Measurements from ENCODE around the gene FRMPD4.

FRMPD4 gene

GRCh38 chrX:12241026-12241425 is 102.8 kb downstream of the FRMPD4 start:
- Histone ChIP-seq H3K4me3 (ENCODE audit: low read length) (no peak overlapping the region), H3K9ac (ENCODE audit: low read length) (no peak overlapping the region), H3K4me1 (ENCODE audit: control insufficient read depth, insufficient read depth, low read length) (peaks cover 4% of the 10 kb centered on the region), H3K9me3 (ENCODE audit: control insufficient read depth, low read length) (no peaks in the 10 kb centered on the region), H3K36me3 (ENCODE audit: control insufficient read depth, insufficient read depth, low read length, severe bottlenecking) (no peaks in the 10 kb centered on the region), H3K27me3 (replicated peaks; ENCODE audit: control insufficient read depth, insufficient read depth, low read length) (no peaks in the 10 kb centered on the region)
- DNase-seq (ENCODE audit: low read depth): no peak

- Histone ChIP-seq H3K36me3 (ENCODE audit: control insufficient read depth, insufficient read depth, low read length, severe bottlenecking) (no peaks in the 10 kb centered on the region), H3K4me1 (ENCODE audit: control insufficient read depth, insufficient read depth, low read length) (peaks cover 4% of the 10 kb centered on the region), H3K4me3 (ENCODE audit: low read length) (no peak overlapping the region), H3K9ac (ENCODE audit: low read length) (no peak overlapping the region), H3K9me3 (ENCODE audit: control insufficient read depth, low read length) (no peaks in the 10 kb centered on the region), H3K27me3 (replicated peaks; ENCODE audit: control insufficient read depth, insufficient read depth, low read length) (no peaks in the 10 kb centered on the region)
- peak; percentile 41 for DNase-seq (ENCODE audit: low read depth)
These were observed 107.7 kb downstream of the FRMPD4 start for GRCh38 chrX:12245650-12246645.

GRCh38 chrX:12249997-12250396 is 111.7 kb downstream of the FRMPD4 start:
- no peak for DNase-seq (ENCODE audit: low read depth)
- Histone ChIP-seq H3K4me1 (ENCODE audit: control insufficient read depth, insufficient read depth, low read length) (peaks cover 4% of the 10 kb centered on the region), H3K27me3 (replicated peaks; ENCODE audit: control insufficient read depth, insufficient read depth, low read length) (no peaks in the 10 kb centered on the region), H3K4me3 (ENCODE audit: low read length) (no peak overlapping the region), H3K9me3 (ENCODE audit: control insufficient read depth, low read length) (no peaks in the 10 kb centered on the region), H3K36me3 (ENCODE audit: control insufficient read depth, insufficient read depth, low read length, severe bottlenecking) (no peaks in the 10 kb centered on the region), H3K9ac (ENCODE audit: low read length) (no peak overlapping the region)

GRCh38 chrX:12263211-12263610 is 124.9 kb downstream of the FRMPD4 start:
- H3K27me3 ChIP-seq (replicated peaks; ENCODE audit: control insufficient read depth, insufficient read depth, low read length): no peaks in the 10 kb centered on the region

GRCh38 chrX:12269484-12269883 is 131.2 kb downstream of the FRMPD4 start:
- H3K9ac ChIP-seq (ENCODE audit: low read length): no peak overlapping the region
- H3K27me3 ChIP-seq (replicated peaks; ENCODE audit: control insufficient read depth, insufficient read depth, low read length): no peaks in the 10 kb centered on the region
- H3K4me1 ChIP-seq (ENCODE audit: control insufficient read depth, insufficient read depth, low read length): peaks cover 4% of the 10 kb centered on the region
- no peaks in the 10 kb centered on the region for H3K9me3 ChIP-seq (ENCODE audit: control insufficient read depth, low read length)
- no peaks in the 10 kb centered on the region for H3K36me3 ChIP-seq (ENCODE audit: control insufficient read depth, insufficient read depth, low read length, severe bottlenecking)
- no peak overlapping the region for H3K4me3 ChIP-seq (ENCODE audit: low read length)
- DNase-seq (ENCODE audit: low read depth): peak; percentile 44

More at GRCh38 chrX:12263211-12263610, 124.9 kb downstream of the FRMPD4 start:
- Histone ChIP-seq H3K4me3 (ENCODE audit: low read length) (no peak overlapping the region), H3K9me3 (ENCODE audit: control insufficient read depth, low read length) (peaks cover 9% of the 10 kb centered on the region), H3K36me3 (ENCODE audit: control insufficient read depth, insufficient read depth, low read length, severe bottlenecking) (no peaks in the 10 kb centered on the region), H3K9ac (ENCODE audit: low read length) (no peak overlapping the region), H3K4me1 (ENCODE audit: control insufficient read depth, insufficient read depth, low read length) (no peaks in the 10 kb centered on the region)
- no peak for DNase-seq (ENCODE audit: low read depth)

GRCh38 chrX:12278151-12278550 is 139.9 kb downstream of the FRMPD4 start:
- no peaks in the 10 kb centered on the region for H3K27me3 ChIP-seq (replicated peaks; ENCODE audit: control insufficient read depth, insufficient read depth, low read length)
- no peaks in the 10 kb centered on the region for H3K36me3 ChIP-seq (ENCODE audit: control insufficient read depth, insufficient read depth, low read length, severe bottlenecking)
- no peak for DNase-seq (ENCODE audit: low read depth)
- H3K9ac ChIP-seq (ENCODE audit: low read length): no peak overlapping the region
- H3K9me3 ChIP-seq (ENCODE audit: control insufficient read depth, low read length): no peaks in the 10 kb centered on the region
- no peak overlapping the region for H3K4me3 ChIP-seq (ENCODE audit: low read length)
- H3K4me1 ChIP-seq (ENCODE audit: control insufficient read depth, insufficient read depth, low read length): no peaks in the 10 kb centered on the region

- no peaks in the 10 kb centered on the region for H3K9me3 ChIP-seq (ENCODE audit: control insufficient read depth, low read length)
- H3K27me3 ChIP-seq (replicated peaks; ENCODE audit: control insufficient read depth, insufficient read depth, low read length): no peaks in the 10 kb centered on the region
- H3K36me3 ChIP-seq (ENCODE audit: control insufficient read depth, insufficient read depth, low read length, severe bottlenecking): no peaks in the 10 kb centered on the region
- no peak overlapping the region for H3K4me3 ChIP-seq (ENCODE audit: low read length)
- H3K4me1 ChIP-seq (ENCODE audit: control insufficient read depth, insufficient read depth, low read length): no peaks in the 10 kb centered on the region
- H3K9ac ChIP-seq (ENCODE audit: low read length): no peak overlapping the region
- DNase-seq (ENCODE audit: low read depth): no peak
These were observed 144.7 kb downstream of the FRMPD4 start for GRCh38 chrX:12282991-12283390.

GRCh38 chrX:12292996-12293765 is 154.9 kb downstream of the FRMPD4 start:
- no peaks in the 10 kb centered on the region for H3K9me3 ChIP-seq (ENCODE audit: control insufficient read depth, low read length)
- H3K9ac ChIP-seq (ENCODE audit: low read length): no peak overlapping the region
- H3K36me3 ChIP-seq (ENCODE audit: control insufficient read depth, insufficient read depth, low read length, severe bottlenecking): no peaks in the 10 kb centered on the region
- peak; percentile 65 for DNase-seq (ENCODE audit: low read depth)
- peaks cover 20% of the 10 kb centered on the region for H3K4me1 ChIP-seq (ENCODE audit: control insufficient read depth, insufficient read depth, low read length)
- no peak overlapping the region for H3K4me3 ChIP-seq (ENCODE audit: low read length)
- H3K27me3 ChIP-seq (replicated peaks; ENCODE audit: control insufficient read depth, insufficient read depth, low read length): no peaks in the 10 kb centered on the region

GRCh38 chrX:12297353-12297752 is 159.1 kb downstream of the FRMPD4 start:
- Histone ChIP-seq H3K27me3 (replicated peaks; ENCODE audit: control insufficient read depth, insufficient read depth, low read length) (no peaks in the 10 kb centered on the region), H3K36me3 (ENCODE audit: control insufficient read depth, insufficient read depth, low read length, severe bottlenecking) (no peaks in the 10 kb centered on the region), H3K9ac (ENCODE audit: low read length) (no peak overlapping the region), H3K4me3 (ENCODE audit: low read length) (no peak overlapping the region), H3K4me1 (ENCODE audit: control insufficient read depth, insufficient read depth, low read length) (peaks cover 17% of the 10 kb centered on the region), H3K9me3 (ENCODE audit: control insufficient read depth, low read length) (no peaks in the 10 kb centered on the region)
- no peak for DNase-seq (ENCODE audit: low read depth)

GRCh38 chrX:12301288-12301687 is 163.0 kb downstream of the FRMPD4 start:
- Histone ChIP-seq H3K9me3 (ENCODE audit: control insufficient read depth, low read length) (no peaks in the 10 kb centered on the region), H3K4me1 (ENCODE audit: control insufficient read depth, insufficient read depth, low read length) (no peaks in the 10 kb centered on the region), H3K36me3 (ENCODE audit: control insufficient read depth, insufficient read depth, low read length, severe bottlenecking) (no peaks in the 10 kb centered on the region), H3K27me3 (replicated peaks; ENCODE audit: control insufficient read depth, insufficient read depth, low read length) (no peaks in the 10 kb centered on the region), H3K4me3 (ENCODE audit: low read length) (no peak overlapping the region), H3K9ac (ENCODE audit: low read length) (no peak overlapping the region)
- no peak for DNase-seq (ENCODE audit: low read depth)

GRCh38 chrX:12304261-12304660 is 166.0 kb downstream of the FRMPD4 start:
- no peaks in the 10 kb centered on the region for H3K36me3 ChIP-seq (ENCODE audit: control insufficient read depth, insufficient read depth, low read length, severe bottlenecking)
- no peak overlapping the region for H3K4me3 ChIP-seq (ENCODE audit: low read length)
- DNase-seq (ENCODE audit: low read depth): peak; percentile 76
- no peaks in the 10 kb centered on the region for H3K27me3 ChIP-seq (replicated peaks; ENCODE audit: control insufficient read depth, insufficient read depth, low read length)
- H3K9me3 ChIP-seq (ENCODE audit: control insufficient read depth, low read length): no peaks in the 10 kb centered on the region
- H3K4me1 ChIP-seq (ENCODE audit: control insufficient read depth, insufficient read depth, low read length): no peaks in the 10 kb centered on the region
- no peak overlapping the region for H3K9ac ChIP-seq (ENCODE audit: low read length)

Measured in adipocyte (in vitro differentiated cells).